Panc1 (cell line): ENCODE measurements around the gene MKKS.

Source experiments
- POLR2AphosphoS5 ChIP-seq: IDR thresholded peaks from 2 replicates; pipeline ENCODE4 v1.6.1; 2012; ENCODE audit warnings: mild to moderate bottlenecking, low read depth, low read length, moderate library complexity
- TF ChIP-seq, protein P1 (sequence below): fragments of 450-650 bp; IDR thresholded peaks from 2 replicates; pipeline ENCODE4 v1.5.1; 2017; ENCODE audit warnings: mild to moderate bottlenecking
- TF ChIP-seq, protein P2 (sequence below), 2 experiments: IDR thresholded peaks; 2 replicates each; pipeline ENCODE4 v1.6.1; 2011 to 2012; ENCODE audit warnings: low read depth in 2 of 2, control low read depth in 1 of 2, low read length in 1 of 2, mild to moderate bottlenecking in 1 of 2, moderate library complexity in 1 of 2; ENCODE audit not compliant: insufficient read depth in 1 of 2

DNA sequence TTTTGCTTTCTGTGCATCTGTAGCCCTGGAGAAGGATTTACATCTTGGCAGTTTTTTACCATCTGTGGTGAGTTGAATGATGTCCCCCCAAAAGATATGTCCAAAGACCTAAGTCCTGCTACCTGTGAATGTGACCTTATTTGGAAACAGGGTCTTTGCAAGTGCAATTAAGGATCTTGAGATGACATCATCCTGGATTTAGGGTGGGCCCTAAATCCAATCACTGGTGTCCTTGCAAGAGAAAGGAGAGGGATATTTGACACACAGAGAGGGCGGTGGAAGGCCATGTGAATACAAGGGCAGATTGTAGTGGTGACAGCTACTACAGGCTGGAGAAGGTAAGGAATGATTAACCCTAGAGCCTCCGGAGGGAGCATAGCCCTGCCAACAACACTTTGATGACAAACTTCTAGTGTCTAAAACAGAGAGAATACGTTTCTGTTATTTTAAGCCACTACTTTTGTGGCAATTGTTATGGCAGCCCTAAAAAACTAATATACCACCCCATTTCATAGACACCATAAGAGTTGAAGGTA is 35.1 kb downstream of the MKKS start:
- TF ChIP-seq, protein P1, sequence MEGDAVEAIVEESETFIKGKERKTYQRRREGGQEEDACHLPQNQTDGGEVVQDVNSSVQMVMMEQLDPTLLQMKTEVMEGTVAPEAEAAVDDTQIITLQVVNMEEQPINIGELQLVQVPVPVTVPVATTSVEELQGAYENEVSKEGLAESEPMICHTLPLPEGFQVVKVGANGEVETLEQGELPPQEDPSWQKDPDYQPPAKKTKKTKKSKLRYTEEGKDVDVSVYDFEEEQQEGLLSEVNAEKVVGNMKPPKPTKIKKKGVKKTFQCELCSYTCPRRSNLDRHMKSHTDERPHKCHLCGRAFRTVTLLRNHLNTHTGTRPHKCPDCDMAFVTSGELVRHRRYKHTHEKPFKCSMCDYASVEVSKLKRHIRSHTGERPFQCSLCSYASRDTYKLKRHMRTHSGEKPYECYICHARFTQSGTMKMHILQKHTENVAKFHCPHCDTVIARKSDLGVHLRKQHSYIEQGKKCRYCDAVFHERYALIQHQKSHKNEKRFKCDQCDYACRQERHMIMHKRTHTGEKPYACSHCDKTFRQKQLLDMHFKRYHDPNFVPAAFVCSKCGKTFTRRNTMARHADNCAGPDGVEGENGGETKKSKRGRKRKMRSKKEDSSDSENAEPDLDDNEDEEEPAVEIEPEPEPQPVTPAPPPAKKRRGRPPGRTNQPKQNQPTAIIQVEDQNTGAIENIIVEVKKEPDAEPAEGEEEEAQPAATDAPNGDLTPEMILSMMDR = no peak
- no peak for TF ChIP-seq POLR2AphosphoS5
- TF ChIP-seq, protein P2, sequence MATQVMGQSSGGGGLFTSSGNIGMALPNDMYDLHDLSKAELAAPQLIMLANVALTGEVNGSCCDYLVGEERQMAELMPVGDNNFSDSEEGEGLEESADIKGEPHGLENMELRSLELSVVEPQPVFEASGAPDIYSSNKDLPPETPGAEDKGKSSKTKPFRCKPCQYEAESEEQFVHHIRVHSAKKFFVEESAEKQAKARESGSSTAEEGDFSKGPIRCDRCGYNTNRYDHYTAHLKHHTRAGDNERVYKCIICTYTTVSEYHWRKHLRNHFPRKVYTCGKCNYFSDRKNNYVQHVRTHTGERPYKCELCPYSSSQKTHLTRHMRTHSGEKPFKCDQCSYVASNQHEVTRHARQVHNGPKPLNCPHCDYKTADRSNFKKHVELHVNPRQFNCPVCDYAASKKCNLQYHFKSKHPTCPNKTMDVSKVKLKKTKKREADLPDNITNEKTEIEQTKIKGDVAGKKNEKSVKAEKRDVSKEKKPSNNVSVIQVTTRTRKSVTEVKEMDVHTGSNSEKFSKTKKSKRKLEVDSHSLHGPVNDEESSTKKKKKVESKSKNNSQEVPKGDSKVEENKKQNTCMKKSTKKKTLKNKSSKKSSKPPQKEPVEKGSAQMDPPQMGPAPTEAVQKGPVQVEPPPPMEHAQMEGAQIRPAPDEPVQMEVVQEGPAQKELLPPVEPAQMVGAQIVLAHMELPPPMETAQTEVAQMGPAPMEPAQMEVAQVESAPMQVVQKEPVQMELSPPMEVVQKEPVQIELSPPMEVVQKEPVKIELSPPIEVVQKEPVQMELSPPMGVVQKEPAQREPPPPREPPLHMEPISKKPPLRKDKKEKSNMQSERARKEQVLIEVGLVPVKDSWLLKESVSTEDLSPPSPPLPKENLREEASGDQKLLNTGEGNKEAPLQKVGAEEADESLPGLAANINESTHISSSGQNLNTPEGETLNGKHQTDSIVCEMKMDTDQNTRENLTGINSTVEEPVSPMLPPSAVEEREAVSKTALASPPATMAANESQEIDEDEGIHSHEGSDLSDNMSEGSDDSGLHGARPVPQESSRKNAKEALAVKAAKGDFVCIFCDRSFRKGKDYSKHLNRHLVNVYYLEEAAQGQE (IDR thresholded peaks at IDR 0.05; ENCODE audit: insufficient read depth in 1 of 2, low read depth in 2 of 2, low read length in 1 of 2) = no peak
